ENCODE results near the gene MGAT5B.

The MGAT5B gene

DNA sequence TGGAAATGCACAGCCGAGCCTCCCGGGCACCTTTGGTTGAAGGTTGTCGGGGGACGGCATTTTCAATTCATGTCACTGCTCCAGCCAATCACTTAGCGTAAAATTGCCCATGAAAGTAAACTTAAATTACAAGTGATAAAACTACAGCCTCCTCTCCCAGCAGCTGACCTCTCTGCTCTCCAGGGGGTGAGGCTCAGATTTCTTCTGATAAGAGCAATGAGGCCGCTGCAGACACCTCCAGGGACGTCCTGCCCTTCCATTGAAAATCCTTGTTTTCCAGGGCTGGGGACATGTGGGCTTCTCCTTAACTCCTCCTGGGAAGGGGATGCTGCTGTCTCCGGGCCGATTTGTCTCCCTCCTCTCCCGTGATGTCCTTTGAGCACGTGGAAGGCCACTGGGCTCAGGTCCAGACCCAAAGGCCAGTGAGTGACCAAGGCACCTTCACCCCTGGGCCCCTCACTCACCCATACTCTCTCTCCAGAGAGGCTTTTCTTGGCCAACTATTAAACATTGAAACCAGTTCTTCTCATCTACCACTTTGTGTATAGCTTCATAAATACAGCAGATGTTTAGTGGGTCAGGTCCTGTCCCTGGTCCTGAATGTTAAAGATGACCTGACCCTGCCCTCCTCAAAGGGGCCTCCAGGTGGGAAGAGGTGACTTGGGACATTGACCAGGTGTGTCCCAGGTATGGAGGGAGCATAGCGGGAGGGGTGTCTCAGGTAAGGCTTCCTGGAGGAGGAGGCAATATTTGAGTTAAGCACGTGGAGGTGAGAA lies 52.3 kb downstream of the MGAT5B start:
- no peak for DNase-seq (ENCODE audit: low spot score)
- TF ChIP-seq, protein P1, sequence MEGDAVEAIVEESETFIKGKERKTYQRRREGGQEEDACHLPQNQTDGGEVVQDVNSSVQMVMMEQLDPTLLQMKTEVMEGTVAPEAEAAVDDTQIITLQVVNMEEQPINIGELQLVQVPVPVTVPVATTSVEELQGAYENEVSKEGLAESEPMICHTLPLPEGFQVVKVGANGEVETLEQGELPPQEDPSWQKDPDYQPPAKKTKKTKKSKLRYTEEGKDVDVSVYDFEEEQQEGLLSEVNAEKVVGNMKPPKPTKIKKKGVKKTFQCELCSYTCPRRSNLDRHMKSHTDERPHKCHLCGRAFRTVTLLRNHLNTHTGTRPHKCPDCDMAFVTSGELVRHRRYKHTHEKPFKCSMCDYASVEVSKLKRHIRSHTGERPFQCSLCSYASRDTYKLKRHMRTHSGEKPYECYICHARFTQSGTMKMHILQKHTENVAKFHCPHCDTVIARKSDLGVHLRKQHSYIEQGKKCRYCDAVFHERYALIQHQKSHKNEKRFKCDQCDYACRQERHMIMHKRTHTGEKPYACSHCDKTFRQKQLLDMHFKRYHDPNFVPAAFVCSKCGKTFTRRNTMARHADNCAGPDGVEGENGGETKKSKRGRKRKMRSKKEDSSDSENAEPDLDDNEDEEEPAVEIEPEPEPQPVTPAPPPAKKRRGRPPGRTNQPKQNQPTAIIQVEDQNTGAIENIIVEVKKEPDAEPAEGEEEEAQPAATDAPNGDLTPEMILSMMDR (IDR thresholded peaks at IDR 0.05; ENCODE audit: borderline replicate concordance, control extremely low read depth, extremely low read depth, insufficient read depth, missing control alignments): no peak
- in situ Hi-C loops (cut with MboI; ENCODE audit: low sequenced_read_pairs, unreplicated experiment): no loop called here

DNA sequence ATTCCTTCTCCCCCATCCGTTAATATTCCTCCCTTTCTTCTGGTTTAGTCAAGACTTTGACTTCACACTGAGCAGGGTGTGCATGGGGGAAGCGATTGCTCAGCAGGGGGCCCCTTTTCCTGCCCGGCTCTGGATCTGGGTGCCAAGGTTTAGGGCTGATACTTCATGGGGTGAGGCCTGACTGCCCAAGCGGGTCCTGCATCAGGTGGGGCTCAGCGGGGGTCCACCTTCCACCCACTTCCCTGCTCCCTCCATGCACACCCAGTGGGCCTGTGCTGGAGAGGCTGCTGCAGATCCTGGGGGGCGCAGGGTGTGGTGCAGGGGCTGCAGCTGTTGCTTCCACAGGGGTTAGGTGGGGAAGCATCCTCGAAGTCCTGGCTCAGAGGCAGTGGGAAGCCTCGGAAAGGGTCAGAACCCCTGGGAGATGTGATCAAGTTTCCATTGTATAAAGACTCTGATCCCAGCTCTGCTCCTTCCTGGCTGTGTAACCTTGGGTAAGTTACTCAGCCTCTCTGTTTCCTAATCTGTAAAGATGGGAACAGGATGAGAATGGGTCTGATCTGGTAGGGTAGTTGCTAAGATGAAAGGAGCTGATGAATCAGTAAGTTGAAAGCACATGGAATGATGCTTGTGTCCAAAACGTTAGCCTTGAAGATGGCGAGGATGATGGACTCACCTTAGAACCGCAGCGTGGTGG lies 53.3 kb downstream of the MGAT5B start:
- in situ Hi-C loops (cut with MboI; ENCODE audit: low sequenced_read_pairs, unreplicated experiment): no loop called here
- no peak for DNase-seq (ENCODE audit: low spot score)
- TF ChIP-seq, protein P1 (IDR thresholded peaks at IDR 0.05; ENCODE audit: borderline replicate concordance, control extremely low read depth, extremely low read depth, insufficient read depth, missing control alignments): no peak

DNA sequence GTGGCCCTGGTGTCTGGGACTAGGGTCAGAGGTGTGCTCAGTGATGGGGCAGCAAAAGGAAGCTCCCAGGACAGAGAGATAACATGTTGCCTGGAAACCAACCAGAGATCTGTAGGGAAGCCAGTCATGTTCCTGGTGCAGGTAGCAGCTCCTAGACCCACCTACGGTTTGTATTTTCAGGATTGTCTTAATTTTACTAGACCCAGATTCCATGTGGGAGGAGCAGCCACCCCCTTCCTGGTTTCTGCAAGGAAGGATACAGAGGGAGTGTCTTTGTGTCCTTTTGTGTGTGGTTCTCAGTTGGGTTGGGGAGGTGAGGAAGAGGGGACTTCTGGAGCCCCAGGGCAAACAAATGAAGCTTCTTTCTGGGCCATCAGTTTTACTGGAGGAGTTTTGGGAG lies 53.9 kb downstream of the MGAT5B start:
- in situ Hi-C loops (cut with MboI; ENCODE audit: low sequenced_read_pairs, unreplicated experiment): no loop called here
- no peak for DNase-seq (ENCODE audit: low spot score)
- TF ChIP-seq, protein P1 (IDR thresholded peaks at IDR 0.05; ENCODE audit: borderline replicate concordance, control extremely low read depth, extremely low read depth, insufficient read depth, missing control alignments): no peak

DNA sequence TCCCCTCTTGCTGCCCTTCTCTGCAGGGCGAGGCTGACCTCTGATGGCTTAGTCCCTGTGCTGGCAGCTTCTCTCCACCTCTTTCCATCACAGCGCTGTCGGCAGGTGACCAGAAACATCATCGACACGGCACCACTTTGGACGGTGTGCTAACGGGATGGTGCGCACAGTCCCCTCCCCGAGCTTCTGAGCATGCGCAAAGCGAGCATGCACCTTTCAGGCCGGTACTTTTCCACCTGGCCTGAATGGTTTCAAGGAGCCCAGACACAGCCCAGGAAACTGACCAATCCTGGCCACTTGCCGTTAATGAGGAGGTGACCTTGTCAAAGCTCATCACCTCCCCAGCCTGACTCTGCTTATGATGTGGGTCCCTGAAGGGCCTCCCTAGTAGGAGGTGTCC lies 54.8 kb downstream of the MGAT5B start:
- no peak for DNase-seq (ENCODE audit: low spot score)
- in situ Hi-C loops (cut with MboI; ENCODE audit: low sequenced_read_pairs, unreplicated experiment): no loop called here
- TF ChIP-seq, protein P1 (IDR thresholded peaks at IDR 0.05; ENCODE audit: borderline replicate concordance, control extremely low read depth, extremely low read depth, insufficient read depth, missing control alignments): no peak

DNA sequence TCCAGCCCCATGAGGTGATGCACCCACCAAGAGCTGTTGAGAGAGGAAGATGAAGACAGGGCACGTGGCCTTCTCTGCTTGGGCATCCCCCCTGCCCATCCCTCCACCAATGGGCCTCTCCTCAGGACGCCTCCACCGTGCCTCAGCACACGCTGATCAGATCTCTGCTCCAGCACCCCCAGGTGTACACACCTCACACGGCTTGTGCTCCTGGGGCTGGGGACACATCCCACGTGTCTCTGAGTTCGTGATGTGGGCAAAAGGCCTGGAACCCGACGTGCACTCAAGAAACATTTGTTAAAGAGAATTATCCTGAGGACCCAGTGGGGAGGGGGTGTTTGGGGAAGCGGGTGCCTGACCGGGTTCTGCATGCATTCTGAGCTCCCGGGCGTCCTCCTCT lies 55.3 kb downstream of the MGAT5B start:
- in situ Hi-C loops (cut with MboI; ENCODE audit: low sequenced_read_pairs, unreplicated experiment): no loop called here

More for the DNA sequence above, 55.3 kb downstream of the MGAT5B start:
- DNase-seq (ENCODE audit: low spot score): no peak
- TF ChIP-seq, protein P1 (IDR thresholded peaks at IDR 0.05; ENCODE audit: borderline replicate concordance, control extremely low read depth, extremely low read depth, insufficient read depth, missing control alignments): no peak
